ENCODE results near the gene HNF4A.

The HNF4A gene

GRCh38 chr20:44426879-44427790 lies 71.6 kb downstream of the HNF4A start:
- DNase-seq: no peak

- no peak for DNase-seq
Measured at GRCh38 chr20:44427804-44428173, 72.3 kb downstream of the HNF4A start.

- no peak for DNase-seq
Measured at GRCh38 chr20:44428174-44429016, 72.9 kb downstream of the HNF4A start.

- no peak for DNase-seq
Measured at GRCh38 chr20:44429017-44429339, 73.5 kb downstream of the HNF4A start.

GRCh38 chr20:44429419-44430269 lies 74.1 kb downstream of the HNF4A start:
- DNase-seq: no peak

GRCh38 chr20:44430270-44431065 lies 75.0 kb downstream of the HNF4A start:
- no peak for DNase-seq

GRCh38 chr20:44431118-44431501 lies 75.6 kb downstream of the HNF4A start:
- no peak for DNase-seq

- no peak for DNase-seq
Measured at GRCh38 chr20:44431502-44432234, 76.2 kb downstream of the HNF4A start.

- no peak for DNase-seq
Measured at GRCh38 chr20:44432618-44433577, 77.4 kb downstream of the HNF4A start.

GRCh38 chr20:44433751-44434538 lies 78.4 kb downstream of the HNF4A start:
- no peak for DNase-seq

GRCh38 chr20:44435630-44436335 lies 80.3 kb downstream of the HNF4A start:
- no peak for DNase-seq

- DNase-seq: peak; percentile 30 to 52
Measured at GRCh38 chr20:44436393-44436792, 80.9 kb downstream of the HNF4A start.

GRCh38 chr20:44437497-44437896 lies 82.0 kb downstream of the HNF4A start:
- no peak for DNase-seq

GRCh38 chr20:44438782-44439181 lies 83.3 kb downstream of the HNF4A start:
- DNase-seq: no peak

- no peak for DNase-seq
Measured at GRCh38 chr20:44439318-44439717, 83.8 kb downstream of the HNF4A start.

GRCh38 chr20:44442298-44443070 lies 87.0 kb downstream of the HNF4A start:
- DNase-seq: no peak

- no peak for DNase-seq
Measured at GRCh38 chr20:44445742-44446710, 90.5 kb downstream of the HNF4A start.
